HepG2 (cell line): Measurements from ENCODE around the gene SEPHS2. TPM values are rescaled to one million over a fixed set of nuclear protein-coding genes. Genes with fewer than 3 reads are reported as not detected.

ENCODE experiments used
- ATF5 ChIP-seq: sonication (generic); formaldehyde crosslinking; IDR thresholded peaks from 2 replicates; pipeline ENCODE4 v1.4.0; 2020; ENCODE audit warnings: mild to moderate bottlenecking, low read depth, missing genetic modification reagents
- IRF1 ChIP-seq: sonication (generic); formaldehyde crosslinking; IDR thresholded peaks from 2 replicates; pipeline ENCODE4 v1.4.0; 2020; ENCODE audit warnings: low read depth, mild to moderate bottlenecking, missing genetic modification reagents
- MLX ChIP-seq: IDR thresholded peaks from 2 replicates; pipeline ENCODE4 v1.6.1; 2016
- RERE ChIP-seq: IDR thresholded peaks from 2 replicates; pipeline ENCODE4 v1.6.1; 2016; ENCODE audit warnings: low read depth, missing genetic modification reagents, missing compliant biosample characterization
- ZNF547 ChIP-seq: sonication (generic); formaldehyde crosslinking; IDR thresholded peaks from 2 replicates; pipeline ENCODE4 v1.5.1; 2020; ENCODE audit warnings: mild to moderate bottlenecking, missing genetic modification reagents
- ZNF598 ChIP-seq: sonication (generic); formaldehyde crosslinking; IDR thresholded peaks from 2 replicates; pipeline ENCODE4 v1.5.1; 2020; ENCODE audit warnings: mild to moderate bottlenecking, missing genetic modification reagents, borderline replicate concordance
- ZNF672 ChIP-seq: sonication (generic); formaldehyde crosslinking; IDR thresholded peaks from 2 replicates; pipeline ENCODE4 v1.8.1; 2022; ENCODE audit warnings: missing genetic modification reagents
- ZSCAN20 ChIP-seq: sonication (generic); formaldehyde crosslinking; IDR thresholded peaks from 2 replicates; pipeline ENCODE4 v1.4.0; 2020; ENCODE audit warnings: missing genetic modification reagents, mild to moderate bottlenecking, borderline replicate concordance
- polyA plus RNA-seq, 8 experiments: library from polyadenylated mRNA; depleted of rRNA in 3 of 8; stranded (reverse) in 7 of 8; unstranded in 1 of 8; fragments of >200 nt; fragmentation: Illumina TruSeq in 4 of 8; extraction: Trizol in 4 of 8; gene quantifications; 2 replicates each; pipeline versions ENCODE4 v1.2.1 to v1.2.3, GENCODE V29; 2011 to 2016; ENCODE audit warnings: low read depth in 4 of 8, missing spikeins in 1 of 8, mixed read lengths in 1 of 8; ENCODE audit not compliant: insufficient read depth in 1 of 8
- total RNA-seq, 5 experiments: library from RNA; depleted of rRNA; stranded (reverse); fragments of >200 nt; fragmentation: Illumina TruSeq; extraction: Trizol; gene quantifications; 2 replicates each; pipeline ENCODE4 v1.2.3, GENCODE V29; 2016; ENCODE audit warnings: low read depth in 1 of 5
- TF ChIP-seq, protein P1 (sequence below): sonication (generic); formaldehyde crosslinking; IDR thresholded peaks from 2 replicates; pipeline ENCODE4; 2020; ENCODE audit warnings: missing genetic modification reagents, mild to moderate bottlenecking, borderline replicate concordance
- TF ChIP-seq, protein P2 (sequence below): IDR thresholded peaks from 2 replicates; pipeline ENCODE4 v1.4.0; 2020; ENCODE audit warnings: mild to moderate bottlenecking, missing genetic modification reagents
- TF ChIP-seq, protein P3 (sequence below): sonication (generic); formaldehyde crosslinking; IDR thresholded peaks from 2 replicates; pipeline ENCODE4 v1.4.0; 2020; ENCODE audit warnings: missing genetic modification reagents; ENCODE audit errors: not compliant biosample characterization

SEPHS2 gene
- total and polyA plus RNA-seq, 2 of the 13 experiments (the other 11 are each of a cell fraction or from before 2014, with no cell fraction given): 20.7 to 127 TPM

- TF ChIP-seq MLX (peak; percentile 74), ATF5 (CRISPR knock-in tag) (no peak), RERE (CRISPR knock-in tag) (0 out of 2 replicates have a peak, but pooled peaks have one; percentile 22), ZNF598 (CRISPR knock-in tag) (peak; percentile 78; the same call in 1 of the 2 replicates), ZSCAN20 (no peak), ZNF672 (CRISPR knock-in tag) (no peak), IRF1 (CRISPR knock-in tag) (no peak), ZNF547 (CRISPR knock-in tag) (0 out of 2 replicates have a peak, but pooled peaks have one; percentile 21)
- TF ChIP-seq, protein P1, sequence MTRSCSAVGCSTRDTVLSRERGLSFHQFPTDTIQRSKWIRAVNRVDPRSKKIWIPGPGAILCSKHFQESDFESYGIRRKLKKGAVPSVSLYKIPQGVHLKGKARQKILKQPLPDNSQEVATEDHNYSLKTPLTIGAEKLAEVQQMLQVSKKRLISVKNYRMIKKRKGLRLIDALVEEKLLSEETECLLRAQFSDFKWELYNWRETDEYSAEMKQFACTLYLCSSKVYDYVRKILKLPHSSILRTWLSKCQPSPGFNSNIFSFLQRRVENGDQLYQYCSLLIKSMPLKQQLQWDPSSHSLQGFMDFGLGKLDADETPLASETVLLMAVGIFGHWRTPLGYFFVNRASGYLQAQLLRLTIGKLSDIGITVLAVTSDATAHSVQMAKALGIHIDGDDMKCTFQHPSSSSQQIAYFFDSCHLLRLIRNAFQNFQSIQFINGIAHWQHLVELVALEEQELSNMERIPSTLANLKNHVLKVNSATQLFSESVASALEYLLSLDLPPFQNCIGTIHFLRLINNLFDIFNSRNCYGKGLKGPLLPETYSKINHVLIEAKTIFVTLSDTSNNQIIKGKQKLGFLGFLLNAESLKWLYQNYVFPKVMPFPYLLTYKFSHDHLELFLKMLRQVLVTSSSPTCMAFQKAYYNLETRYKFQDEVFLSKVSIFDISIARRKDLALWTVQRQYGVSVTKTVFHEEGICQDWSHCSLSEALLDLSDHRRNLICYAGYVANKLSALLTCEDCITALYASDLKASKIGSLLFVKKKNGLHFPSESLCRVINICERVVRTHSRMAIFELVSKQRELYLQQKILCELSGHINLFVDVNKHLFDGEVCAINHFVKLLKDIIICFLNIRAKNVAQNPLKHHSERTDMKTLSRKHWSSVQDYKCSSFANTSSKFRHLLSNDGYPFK (CRISPR knock-in tag): no peak
- TF ChIP-seq, protein P2, sequence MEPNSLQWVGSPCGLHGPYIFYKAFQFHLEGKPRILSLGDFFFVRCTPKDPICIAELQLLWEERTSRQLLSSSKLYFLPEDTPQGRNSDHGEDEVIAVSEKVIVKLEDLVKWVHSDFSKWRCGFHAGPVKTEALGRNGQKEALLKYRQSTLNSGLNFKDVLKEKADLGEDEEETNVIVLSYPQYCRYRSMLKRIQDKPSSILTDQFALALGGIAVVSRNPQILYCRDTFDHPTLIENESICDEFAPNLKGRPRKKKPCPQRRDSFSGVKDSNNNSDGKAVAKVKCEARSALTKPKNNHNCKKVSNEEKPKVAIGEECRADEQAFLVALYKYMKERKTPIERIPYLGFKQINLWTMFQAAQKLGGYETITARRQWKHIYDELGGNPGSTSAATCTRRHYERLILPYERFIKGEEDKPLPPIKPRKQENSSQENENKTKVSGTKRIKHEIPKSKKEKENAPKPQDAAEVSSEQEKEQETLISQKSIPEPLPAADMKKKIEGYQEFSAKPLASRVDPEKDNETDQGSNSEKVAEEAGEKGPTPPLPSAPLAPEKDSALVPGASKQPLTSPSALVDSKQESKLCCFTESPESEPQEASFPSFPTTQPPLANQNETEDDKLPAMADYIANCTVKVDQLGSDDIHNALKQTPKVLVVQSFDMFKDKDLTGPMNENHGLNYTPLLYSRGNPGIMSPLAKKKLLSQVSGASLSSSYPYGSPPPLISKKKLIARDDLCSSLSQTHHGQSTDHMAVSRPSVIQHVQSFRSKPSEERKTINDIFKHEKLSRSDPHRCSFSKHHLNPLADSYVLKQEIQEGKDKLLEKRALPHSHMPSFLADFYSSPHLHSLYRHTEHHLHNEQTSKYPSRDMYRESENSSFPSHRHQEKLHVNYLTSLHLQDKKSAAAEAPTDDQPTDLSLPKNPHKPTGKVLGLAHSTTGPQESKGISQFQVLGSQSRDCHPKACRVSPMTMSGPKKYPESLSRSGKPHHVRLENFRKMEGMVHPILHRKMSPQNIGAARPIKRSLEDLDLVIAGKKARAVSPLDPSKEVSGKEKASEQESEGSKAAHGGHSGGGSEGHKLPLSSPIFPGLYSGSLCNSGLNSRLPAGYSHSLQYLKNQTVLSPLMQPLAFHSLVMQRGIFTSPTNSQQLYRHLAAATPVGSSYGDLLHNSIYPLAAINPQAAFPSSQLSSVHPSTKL (CRISPR knock-in tag): peak; percentile 88
- TF ChIP-seq, protein P3, sequence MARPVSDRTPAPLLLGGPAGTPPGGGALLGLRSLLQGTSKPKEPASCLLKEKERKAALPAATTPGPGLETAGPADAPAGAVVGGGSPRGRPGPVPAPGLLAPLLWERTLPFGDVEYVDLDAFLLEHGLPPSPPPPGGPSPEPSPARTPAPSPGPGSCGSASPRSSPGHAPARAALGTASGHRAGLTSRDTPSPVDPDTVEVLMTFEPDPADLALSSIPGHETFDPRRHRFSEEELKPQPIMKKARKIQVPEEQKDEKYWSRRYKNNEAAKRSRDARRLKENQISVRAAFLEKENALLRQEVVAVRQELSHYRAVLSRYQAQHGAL (CRISPR knock-in tag): no peak
Observed at GRCh38 chr16:30447512-30448226, 2.0 kb upstream of the SEPHS2 start (continued).
